Neural progenitor cell (in vitro differentiated cells): ENCODE data around the gene RAB6A. TPM values are rescaled to one million over a fixed set of nuclear protein-coding genes. Genes with fewer than 3 reads are reported as not detected.

Experiments
- DNase-seq: peaks from one replicate; pipeline ENCODE4 v3.0.0-alpha.2; 2016; ENCODE audit warnings: low spot score
- H2AFZ ChIP-seq: fragments of 200-600 bp; sonication (generic); replicated peaks from 2 replicates; pipeline ENCODE4 v1.6.1; 2016; ENCODE audit warnings: antibody characterized with exemption
- H3F3A ChIP-seq: fragments of 200-600 bp; sonication (generic); 2 replicates; pipeline ENCODE4 v1.6.1; 2016; ENCODE audit warnings: antibody characterized with exemption, low read depth
- H3K27ac ChIP-seq: fragments of 200-600 bp; sonication (generic); 2 replicates; pipeline ENCODE4 v1.5.1; 2016; ENCODE audit warnings: mild to moderate bottlenecking
- H3K27me3 ChIP-seq: fragments of 200-600 bp; sonication (generic); 2 replicates; pipeline ENCODE4 v1.6.1; 2016; ENCODE audit warnings: mild to moderate bottlenecking, moderate library complexity
- H3K36me3 ChIP-seq: fragments of 200-600 bp; sonication (generic); 2 replicates; pipeline ENCODE4 v1.5.1; 2016
- H3K4me1 ChIP-seq: fragments of 200-600 bp; sonication (generic); 2 replicates; pipeline ENCODE4 v1.6.1; 2016; ENCODE audit warnings: mixed run types
- H3K4me2 ChIP-seq: fragments of 200-600 bp; sonication (generic); 2 replicates; pipeline ENCODE4 v1.6.1; 2016
- H3K4me3 ChIP-seq: fragments of 200-600 bp; sonication (generic); 2 replicates; pipeline ENCODE4 v1.5.1; 2016
- H3K79me2 ChIP-seq: fragments of 200-600 bp; sonication (generic); 2 replicates; pipeline ENCODE4 v1.6.1; 2016; ENCODE audit warnings: low read depth
- H3K9ac ChIP-seq: fragments of 200-600 bp; sonication (generic); 2 replicates; pipeline ENCODE4 v1.6.1; 2016
- H3K9me3 ChIP-seq: fragments of 200-600 bp; sonication (generic); 2 replicates; pipeline ENCODE4 v1.5.1; 2016; ENCODE audit warnings: low read depth
- H4K20me1 ChIP-seq: fragments of 200-600 bp; sonication (generic); 2 replicates; pipeline ENCODE4 v1.6.1; 2016; ENCODE audit warnings: low read depth
- H3K27ac Mint-ChIP-seq: 3 replicates; pipeline ENCODE4 v1.8.0; 2021; ENCODE audit warnings: mixed read lengths
- H3K27me3 Mint-ChIP-seq: 2 replicates; pipeline ENCODE4 v1.8.0; 2022; ENCODE audit warnings: low read depth, mild to moderate bottlenecking, inconsistent platforms, moderate library complexity, mixed read lengths; ENCODE audit not compliant: insufficient read depth
- H3K36me3 Mint-ChIP-seq: 3 replicates; pipeline ENCODE4 v1.8.0; 2021; ENCODE audit warnings: mixed read lengths
- H3K4me1 Mint-ChIP-seq: 3 replicates; pipeline ENCODE4 v1.8.0; 2021; ENCODE audit warnings: mixed read lengths
- H3K4me3 Mint-ChIP-seq: 3 replicates; pipeline ENCODE4 v1.8.0; 2021; ENCODE audit warnings: mild to moderate bottlenecking, moderate library complexity, mixed read lengths
- H3K9me3 Mint-ChIP-seq: 3 replicates; pipeline ENCODE4 v1.8.0; 2020; ENCODE audit warnings: mixed read lengths
- CTCF ChIP-seq: fragments of 200-600 bp; sonication (generic); IDR thresholded peaks from 2 replicates; pipeline ENCODE4 v1.5.1; 2017; ENCODE audit warnings: antibody characterized with exemption, mild to moderate bottlenecking
- EZH2 ChIP-seq: fragments of 200-600 bp; sonication (generic); IDR thresholded peaks from 2 replicates; pipeline ENCODE4 v1.6.1; 2017; ENCODE audit warnings: antibody characterized with exemption, mild to moderate bottlenecking, moderate library complexity
- EZH2phosphoT487 ChIP-seq: fragments of 200-600 bp; sonication (generic); IDR thresholded peaks from 2 replicates; pipeline ENCODE4 v1.6.1; 2017; ENCODE audit warnings: antibody characterized with exemption
- total RNA-seq: library from RNA; depleted of rRNA; stranded (reverse); fragments of >200 nt; gene quantifications from 2 replicates; pipeline ENCODE4 v1.2.3, GENCODE V29; 2015; ENCODE audit warnings: low replicate concordance

Gene RAB6A
- total RNA-seq, 1 donor from 2014 or later, result 54.7 TPM

- peaks cover 51% of the 10 kb centered on the region for H4K20me1 ChIP-seq
- no peaks in the 10 kb centered on the region for H3K27me3 Mint-ChIP-seq
- H3K4me3 Mint-ChIP-seq, result no peak overlapping the region
- peaks cover 6% of the 10 kb centered on the region for H3K36me3 Mint-ChIP-seq
- no peaks in the 10 kb centered on the region for H3K9me3 Mint-ChIP-seq
- no peak overlapping the region for H3K9ac ChIP-seq
- TF ChIP-seq EZH2phosphoT487, result no peak
- TF ChIP-seq CTCF, result no peak
- no peak for TF ChIP-seq EZH2
- H3K9me3 ChIP-seq, result no peaks in the 10 kb centered on the region
- no peak for DNase-seq
- no peaks in the 10 kb centered on the region for H3K27me3 ChIP-seq
- H3K4me1 Mint-ChIP-seq, result no peaks in the 10 kb centered on the region
- no peak overlapping the region for H2AFZ ChIP-seq
- H3K4me1 ChIP-seq, result no peaks in the 10 kb centered on the region
- no peak overlapping the region for H3K27ac Mint-ChIP-seq
- H3F3A ChIP-seq, result no peaks in the 10 kb centered on the region
- no peaks in the 10 kb centered on the region for H3K36me3 ChIP-seq
- H3K4me3 ChIP-seq, result no peak overlapping the region
- no peak overlapping the region for H3K27ac ChIP-seq
- H3K4me2 ChIP-seq, result no peak overlapping the region
- peaks cover 97% of the 10 kb centered on the region for H3K79me2 ChIP-seq
Measured at GRCh38 chr11:73750228-73750627, 10.6 kb downstream of the RAB6A start.

GRCh38 chr11:73749118-73749517 lies 11.8 kb downstream of the RAB6A start:
- no peaks in the 10 kb centered on the region for H3K27me3 Mint-ChIP-seq
- H3K4me1 Mint-ChIP-seq, result no peaks in the 10 kb centered on the region
- Histone ChIP-seq H3K27ac (no peak overlapping the region), H4K20me1 (peaks cover 52% of the 10 kb centered on the region), H3K9ac (no peak overlapping the region), H2AFZ (no peak overlapping the region), H3K4me3 (no peak overlapping the region), H3K4me2 (no peak overlapping the region), H3K36me3 (no peaks in the 10 kb centered on the region), H3K79me2 (peaks cover 94% of the 10 kb centered on the region), H3K27me3 (no peaks in the 10 kb centered on the region), H3K9me3 (no peaks in the 10 kb centered on the region), H3F3A (no peaks in the 10 kb centered on the region), H3K4me1 (no peaks in the 10 kb centered on the region)
- no peak for TF ChIP-seq CTCF
- no peak for TF ChIP-seq EZH2phosphoT487
- no peak for TF ChIP-seq EZH2
- no peaks in the 10 kb centered on the region for H3K9me3 Mint-ChIP-seq
- H3K27ac Mint-ChIP-seq, result no peak overlapping the region
- DNase-seq, result no peak
- H3K4me3 Mint-ChIP-seq, result no peak overlapping the region
- peaks cover 6% of the 10 kb centered on the region for H3K36me3 Mint-ChIP-seq

GRCh38 chr11:73748300-73748699 lies 12.6 kb downstream of the RAB6A start:
- Mint-ChIP-seq H3K4me3 (no peak overlapping the region), H3K27me3 (no peaks in the 10 kb centered on the region), H3K36me3 (peaks cover 8% of the 10 kb centered on the region), H3K4me1 (no peaks in the 10 kb centered on the region), H3K9me3 (no peaks in the 10 kb centered on the region), H3K27ac (no peak overlapping the region)
- no peaks in the 10 kb centered on the region for H3K9me3 ChIP-seq
- peaks cover 52% of the 10 kb centered on the region for H4K20me1 ChIP-seq
- peaks cover 96% of the 10 kb centered on the region for H3K79me2 ChIP-seq
- no peak for DNase-seq
- H3K27ac ChIP-seq, result no peak overlapping the region
- H3K36me3 ChIP-seq, result no peaks in the 10 kb centered on the region
- no peaks in the 10 kb centered on the region for H3K4me1 ChIP-seq
- H3K27me3 ChIP-seq, result no peaks in the 10 kb centered on the region
- H2AFZ ChIP-seq, result no peak overlapping the region
- no peak overlapping the region for H3K9ac ChIP-seq
- no peaks in the 10 kb centered on the region for H3F3A ChIP-seq
- no peak for TF ChIP-seq CTCF
- TF ChIP-seq EZH2, result no peak
- TF ChIP-seq EZH2phosphoT487, result no peak
- H3K4me2 ChIP-seq, result no peak overlapping the region
- no peak overlapping the region for H3K4me3 ChIP-seq

GRCh38 chr11:73747762-73748161 lies 13.1 kb downstream of the RAB6A start:
- Histone ChIP-seq H3K4me3 (no peak overlapping the region), H3K36me3 (no peaks in the 10 kb centered on the region), H3K9me3 (no peaks in the 10 kb centered on the region), H3K79me2 (peaks cover 96% of the 10 kb centered on the region), H3K4me2 (no peak overlapping the region), H3K9ac (no peak overlapping the region), H2AFZ (no peak overlapping the region), H4K20me1 (peaks cover 52% of the 10 kb centered on the region), H3F3A (no peaks in the 10 kb centered on the region), H3K4me1 (no peaks in the 10 kb centered on the region), H3K27me3 (no peaks in the 10 kb centered on the region), H3K27ac (no peak overlapping the region)
- no peak for DNase-seq
- H3K4me3 Mint-ChIP-seq, result no peak overlapping the region
- H3K36me3 Mint-ChIP-seq, result peaks cover 9% of the 10 kb centered on the region
- H3K9me3 Mint-ChIP-seq, result no peaks in the 10 kb centered on the region
- no peak for TF ChIP-seq EZH2
- no peak for TF ChIP-seq EZH2phosphoT487
- H3K27ac Mint-ChIP-seq, result no peak overlapping the region
- no peaks in the 10 kb centered on the region for H3K27me3 Mint-ChIP-seq
- no peaks in the 10 kb centered on the region for H3K4me1 Mint-ChIP-seq
